Keratinocyte (primary cell): Measurements from ENCODE around the gene MED12L.

Source experiments
- CTCF ChIP-seq, 3 experiments: IDR thresholded peaks in 1 of 3; conservative IDR thresholded peaks in 1 of 3; optimal IDR thresholded peaks in 1 of 3; 2 replicates in 2 of 3; 3 replicates in 1 of 3; pipeline versions ENCODE3 to v1.5.1; 2011; ENCODE audit warnings: low read length in 3 of 3, mild to moderate bottlenecking in 3 of 3, moderate library complexity in 2 of 3, control low read depth in 1 of 3, inconsistent platforms in 1 of 3; ENCODE audit not compliant: insufficient read depth in 2 of 3; ENCODE audit errors: extremely low read depth in 1 of 3
- EZH2 ChIP-seq: IDR thresholded peaks from one replicate; pipeline ENCODE4 v1.6.1; 2012; ENCODE audit warnings: inconsistent platforms, mild to moderate bottlenecking, low read length, moderate library complexity

GRCh38 chr3:151107701-151108100, 22.2 kb downstream of the MED12L start:
- TF ChIP-seq CTCF (optimal IDR thresholded peaks at IDR 0.05 in 1 of 3, IDR thresholded peaks at IDR 0.05 in 1 of 3, conservative IDR thresholded peaks at IDR 0.05 in 1 of 3; ENCODE audit: extremely low read depth in 1 of 3, insufficient read depth in 2 of 3, low read length in 3 of 3) (no peak), EZH2 (no peak)
